Erythroblast (primary cell): ENCODE data around the gene GEMIN7.

Source experiments
- GATA1 ChIP-seq: IDR thresholded peaks from 2 replicates; pipeline ENCODE4 v1.6.1; 2011; ENCODE audit warnings: low read depth, mild to moderate bottlenecking, control low read depth, low read length, moderate library complexity
- POLR2A ChIP-seq: IDR thresholded peaks from 2 replicates; pipeline ENCODE4 v1.6.1; 2011; ENCODE audit warnings: mild to moderate bottlenecking, low read length

GRCh38 chr19:45128806-45129205, 49.7 kb downstream of the GEMIN7 start:
- TF ChIP-seq POLR2A (no peak), GATA1 (no peak)
